ENCODE results near the gene LMX1A.

LMX1A gene

DNA sequence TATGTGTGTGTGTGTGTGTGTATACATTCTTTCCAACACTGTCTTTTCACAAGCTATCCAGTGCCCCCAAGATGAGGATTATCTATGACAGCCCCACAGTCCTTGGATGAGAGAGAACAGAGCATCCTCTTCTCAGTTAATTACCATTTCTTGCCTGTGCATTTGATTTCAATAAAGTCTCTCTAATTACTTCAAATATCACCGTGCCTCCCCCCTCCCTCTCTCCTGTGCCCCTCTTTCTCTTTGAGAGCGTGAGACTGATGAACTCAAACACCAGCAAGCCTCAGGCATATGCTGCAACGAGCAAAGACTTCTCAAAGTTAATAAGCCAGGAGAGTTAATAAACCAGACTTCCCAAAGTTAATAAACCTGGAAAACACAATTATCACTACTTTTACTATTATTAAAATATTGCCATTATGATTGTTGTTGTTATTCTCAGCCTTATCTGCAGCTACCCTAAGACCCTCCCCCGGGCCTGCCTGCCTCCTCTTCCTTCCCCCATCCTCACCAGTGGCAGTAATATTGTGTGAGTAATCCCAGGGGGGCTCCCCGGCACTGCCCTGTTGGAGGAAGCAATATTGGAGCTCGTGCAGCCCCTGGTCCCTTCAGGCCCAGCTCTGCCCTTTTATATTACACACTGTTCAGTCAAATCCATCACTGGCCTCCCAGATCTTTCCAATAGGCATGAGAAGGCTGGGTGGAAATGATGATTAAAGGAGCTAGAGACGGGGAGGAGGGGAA is 30.9 kb downstream of the LMX1A start:
- DNase-seq (ENCODE audit: low spot score), result no peak

GRCh38 chr1:165324050-165324449 is 32.5 kb downstream of the LMX1A start:
- no peak for DNase-seq (ENCODE audit: low spot score)

DNA sequence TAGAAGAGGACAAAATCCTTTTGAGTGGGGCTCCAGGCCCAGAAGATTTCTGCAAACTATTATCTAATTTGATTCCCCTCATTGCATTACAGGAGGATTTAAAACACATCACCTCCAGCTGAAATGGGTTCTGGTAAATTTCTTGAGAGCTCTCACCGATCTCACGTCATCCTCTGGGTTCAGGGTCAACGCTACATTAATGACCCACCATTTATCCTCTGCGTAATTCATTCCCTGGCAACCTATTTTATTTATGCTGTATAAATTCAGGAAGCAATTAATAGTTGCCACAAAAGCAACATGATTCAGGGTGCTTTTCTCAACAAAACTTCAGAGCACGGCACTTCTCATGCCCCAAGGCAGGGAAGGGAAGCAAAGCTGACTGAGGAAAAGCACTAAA is 38.9 kb downstream of the LMX1A start:
- no peak for DNase-seq (ENCODE audit: low spot score)

- no peak for DNase-seq (ENCODE audit: low spot score)
These were observed 40.3 kb downstream of the LMX1A start for GRCh38 chr1:165316153-165316772.

- no peak for DNase-seq (ENCODE audit: low spot score)
These were observed 41.0 kb downstream of the LMX1A start for GRCh38 chr1:165315481-165315880.

DNA sequence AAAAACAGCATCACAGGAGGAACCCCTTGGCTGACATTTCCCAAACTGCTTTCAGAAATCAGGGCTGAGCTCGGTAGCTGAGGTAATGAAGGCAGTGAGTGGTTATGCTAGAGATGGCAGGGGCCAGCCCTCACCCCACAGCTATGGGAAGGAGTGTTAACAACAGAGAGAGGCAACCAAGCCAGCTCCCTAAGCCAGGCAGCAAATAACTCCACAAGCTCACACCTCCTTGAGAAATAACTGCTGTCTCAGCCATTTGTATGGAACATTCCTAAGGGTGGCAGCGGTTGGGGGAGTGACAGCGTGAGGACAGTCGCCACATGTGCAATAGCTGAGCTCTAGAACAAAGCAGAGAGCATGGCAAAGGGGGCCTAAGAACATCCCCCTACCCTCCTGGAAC is 42.6 kb downstream of the LMX1A start:
- no peak for DNase-seq (ENCODE audit: low spot score)

DNA sequence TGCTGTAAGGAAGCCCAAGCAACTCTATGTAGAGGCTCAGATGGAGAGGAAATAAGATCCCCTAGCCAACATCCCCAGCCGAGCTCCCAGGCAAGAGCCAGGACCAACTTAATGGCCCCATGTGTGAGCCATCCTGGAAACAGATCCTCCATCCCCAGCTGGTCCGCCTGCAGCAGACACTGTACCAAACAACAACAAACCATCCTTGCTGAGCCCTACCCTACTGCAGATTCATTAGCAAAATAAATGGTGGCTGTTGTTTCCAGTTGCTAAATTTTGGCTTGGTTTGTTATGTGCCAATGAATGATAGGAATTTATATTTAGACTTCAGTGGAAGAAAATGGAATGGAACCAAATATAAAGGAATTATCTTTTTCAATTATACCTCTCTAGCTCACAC is 43.9 kb downstream of the LMX1A start:
- DNase-seq (ENCODE audit: low spot score), result no peak

DNA sequence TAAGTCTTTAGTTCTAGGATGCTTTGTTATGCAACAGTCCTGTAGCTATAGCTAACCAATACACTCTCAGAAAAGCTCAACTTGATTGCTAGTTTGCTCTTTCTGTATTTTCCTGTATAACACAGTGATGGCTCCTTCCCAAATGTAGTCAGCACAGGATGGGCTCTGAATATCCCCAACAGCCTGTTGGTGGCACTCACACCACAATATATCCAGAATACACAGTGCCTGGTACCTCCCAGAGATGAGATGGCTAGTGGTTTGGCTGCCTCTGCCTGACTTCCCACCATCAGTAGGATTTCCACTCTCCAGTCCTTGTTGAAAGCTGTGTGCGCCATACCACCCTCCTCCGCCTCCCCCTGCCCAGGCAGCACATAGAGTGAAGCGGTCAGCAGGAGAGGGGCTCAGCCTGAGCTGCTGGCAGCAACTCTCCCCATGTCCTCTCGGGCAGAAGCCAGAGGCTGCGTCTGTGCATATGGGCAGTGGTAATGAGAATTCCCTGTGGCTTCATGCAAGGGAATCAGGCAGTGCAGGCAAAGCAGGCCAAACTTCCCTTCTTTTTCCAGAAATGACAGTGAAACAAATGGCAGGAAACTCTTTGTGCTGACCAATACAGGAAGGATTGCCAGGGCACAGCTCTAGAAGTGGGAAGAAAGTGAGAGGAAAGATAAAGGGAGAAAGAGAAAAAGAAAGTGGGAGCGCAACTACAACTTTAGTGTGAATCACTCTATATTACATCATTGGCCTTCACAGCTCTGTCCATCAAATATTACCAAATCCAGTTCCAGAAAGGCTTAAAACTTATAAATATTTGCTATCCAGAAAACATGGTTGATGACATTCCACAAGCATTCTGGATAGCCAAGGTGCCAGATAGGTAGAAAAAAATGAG is 49.7 kb downstream of the LMX1A start:
- DNase-seq (ENCODE audit: low spot score), result no peak

- DNase-seq (ENCODE audit: low spot score), result no peak
These were observed 53.1 kb downstream of the LMX1A start for GRCh38 chr1:165303386-165303785.

- no peak for DNase-seq (ENCODE audit: low spot score)
These were observed 56.1 kb downstream of the LMX1A start for GRCh38 chr1:165300400-165300903.

GRCh38 chr1:165298203-165298820 is 58.2 kb downstream of the LMX1A start:
- no peak for DNase-seq (ENCODE audit: low spot score)

GRCh38 chr1:165296205-165296604 is 60.3 kb downstream of the LMX1A start:
- no peak for DNase-seq (ENCODE audit: low spot score)

DNA sequence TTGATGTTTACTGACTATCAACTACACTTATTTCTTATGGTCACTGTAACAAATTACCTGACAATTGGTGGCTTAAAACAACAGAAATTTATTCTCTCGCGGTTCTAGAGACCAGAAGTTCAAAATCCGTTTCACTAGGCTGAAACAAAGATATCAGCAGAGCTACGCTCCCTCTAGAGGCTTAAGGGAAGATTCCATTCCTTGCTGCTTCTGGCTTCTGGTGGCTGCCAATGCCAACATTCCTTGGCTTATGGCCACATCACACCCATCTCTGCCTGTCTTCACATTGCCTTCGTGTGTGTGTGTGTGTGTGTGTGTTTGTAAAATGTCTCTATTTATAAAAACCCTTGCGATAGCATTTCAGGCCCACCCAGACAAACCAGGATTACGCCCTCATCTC is 66.4 kb downstream of the LMX1A start:
- no peak for DNase-seq (ENCODE audit: low spot score)

DNA sequence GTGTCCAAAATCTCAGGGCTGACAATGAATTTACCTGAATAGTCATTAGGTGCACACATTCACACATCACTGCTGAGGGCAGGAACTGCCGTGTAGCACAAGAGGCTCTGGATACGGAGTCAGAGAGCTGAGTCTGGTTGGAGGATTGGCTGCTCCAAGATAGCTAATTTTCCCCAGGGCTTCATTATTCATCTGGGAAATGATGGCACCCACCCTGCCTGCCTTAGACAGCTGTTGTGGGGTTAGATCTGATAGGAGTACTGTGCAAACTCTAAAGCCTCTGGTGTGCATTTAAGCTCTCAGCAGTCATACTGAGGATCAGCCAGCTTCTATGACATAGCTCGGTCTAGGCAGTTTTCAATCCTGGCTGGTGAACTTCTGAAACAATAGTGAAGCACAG is 67.0 kb downstream of the LMX1A start:
- no peak for DNase-seq (ENCODE audit: low spot score)

DNA sequence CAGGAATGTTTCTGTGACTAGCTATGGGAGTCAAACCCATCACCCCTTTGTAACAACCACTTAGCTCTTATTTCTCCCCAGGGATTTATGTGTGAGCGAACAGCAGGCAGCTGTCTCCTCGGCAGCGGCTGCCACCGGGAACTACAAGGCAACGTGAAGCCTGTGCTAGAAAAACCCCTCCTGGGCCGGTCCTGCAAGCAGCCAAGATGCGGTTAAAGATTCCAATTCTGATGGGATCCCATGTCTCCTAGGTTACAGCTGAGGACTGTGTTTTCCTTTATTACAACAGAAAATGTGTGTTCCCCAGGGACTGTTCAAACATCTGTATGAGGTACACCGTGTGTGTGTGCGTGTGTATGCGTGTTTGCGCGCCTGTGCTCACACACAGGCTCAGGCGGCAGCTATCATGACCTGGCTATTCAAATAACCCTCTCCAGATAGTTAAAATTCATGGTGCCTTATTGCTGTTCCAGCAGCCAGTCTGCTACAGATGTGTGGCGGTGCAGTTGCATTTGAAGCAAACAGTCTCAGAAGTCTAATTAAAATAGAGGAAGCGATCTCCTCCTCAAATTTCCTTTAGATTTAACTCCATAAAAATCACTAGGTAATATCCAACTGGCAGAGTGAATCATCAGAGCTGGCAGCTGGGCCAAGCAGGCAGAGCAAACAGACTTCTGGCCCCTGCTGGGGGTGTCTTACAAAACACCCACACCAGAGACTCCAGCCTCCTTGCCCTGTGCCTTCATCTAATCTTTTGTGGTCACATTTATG is 68.0 kb downstream of the LMX1A start:
- no peak for DNase-seq (ENCODE audit: low spot score)

GRCh38 chr1:165287781-165288180 is 68.7 kb downstream of the LMX1A start:
- no peak for DNase-seq (ENCODE audit: low spot score)

GRCh38 chr1:165287329-165287728 is 69.2 kb downstream of the LMX1A start:
- DNase-seq (ENCODE audit: low spot score), result no peak

DNA sequence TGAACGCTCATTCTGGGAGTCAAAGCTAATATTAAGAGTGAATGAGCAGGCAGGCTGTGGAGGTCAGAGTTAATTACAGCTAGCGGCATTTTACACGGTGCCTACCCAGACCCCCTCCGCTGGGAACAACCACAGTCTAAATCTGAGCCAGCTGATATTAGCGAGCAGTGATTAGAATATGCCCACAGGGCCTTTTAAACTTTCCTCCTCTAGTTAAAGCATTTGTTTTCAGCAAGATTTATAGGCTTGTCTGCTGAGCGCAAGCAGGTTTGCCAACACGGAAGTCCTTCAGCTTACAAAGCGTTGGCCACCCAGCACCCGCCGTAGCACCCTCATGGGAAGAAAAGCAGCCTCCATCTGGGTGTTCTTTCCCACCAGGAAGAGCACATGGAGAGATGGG is 72.1 kb downstream of the LMX1A start:
- DNase-seq (ENCODE audit: low spot score), result no peak

DNA sequence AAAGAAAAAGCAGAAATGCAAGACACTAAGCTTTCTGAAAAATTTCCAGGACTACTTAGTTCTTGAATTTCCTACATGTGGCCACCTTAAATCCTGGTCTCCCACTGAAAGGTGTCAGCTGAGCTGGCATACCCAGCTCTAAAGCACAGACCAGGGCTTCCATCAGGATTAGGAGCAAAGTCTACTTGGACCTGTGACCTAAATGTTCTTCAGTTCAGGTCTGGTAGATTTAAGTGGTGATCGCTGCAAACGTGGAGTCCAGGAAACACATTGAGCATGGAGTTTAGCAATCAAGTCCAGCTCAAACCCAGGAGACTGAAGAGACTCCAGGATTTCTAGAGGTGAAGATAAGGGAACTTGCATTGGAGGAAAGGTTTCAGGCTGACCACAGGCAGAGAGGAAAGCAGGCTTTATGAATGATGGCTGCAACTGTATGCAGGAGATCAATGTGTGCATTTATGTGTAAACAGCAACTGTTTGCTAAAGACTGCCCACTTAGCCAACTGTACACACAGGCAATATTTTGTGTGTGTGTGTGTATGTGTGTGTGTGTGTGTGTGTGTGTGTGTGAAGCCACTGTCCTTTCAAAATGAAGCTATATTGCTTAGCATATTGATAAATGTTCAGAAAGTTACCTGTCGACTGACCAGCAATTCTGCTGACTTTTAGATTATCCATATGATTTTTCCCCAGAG is 75.2 kb downstream of the LMX1A start:
- peak; percentile 26 for DNase-seq (ENCODE audit: low spot score)

- DNase-seq (ENCODE audit: low spot score), result no peak
These were observed 76.6 kb downstream of the LMX1A start for GRCh38 chr1:165279882-165280281.

DNA sequence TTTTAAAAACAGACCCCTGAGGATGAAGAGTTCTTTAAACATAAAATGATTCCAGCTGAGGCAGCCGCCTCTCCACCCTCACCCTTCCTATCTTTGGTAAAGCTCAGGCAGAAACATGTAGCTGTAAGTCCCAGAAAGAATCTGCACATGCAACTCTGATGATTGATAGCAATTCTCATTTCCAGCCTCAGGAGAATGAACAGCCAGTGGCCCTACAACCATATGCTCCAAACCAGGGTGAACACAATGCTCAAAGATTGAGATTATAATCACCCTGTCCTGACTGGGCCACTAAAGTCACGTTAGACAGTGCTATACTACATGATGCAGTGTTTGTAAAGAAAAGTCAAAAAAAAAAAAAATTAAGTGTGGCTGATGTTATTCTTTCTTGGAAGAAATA is 80.2 kb downstream of the LMX1A start:
- DNase-seq (ENCODE audit: low spot score), result no peak

Data from HuH-7.5 (cell line).